Osteoblast (primary cell): ENCODE data around the gene IER5L. TPM values are rescaled to one million over a fixed set of nuclear protein-coding genes. Genes with fewer than 3 reads are reported as not detected.
A peak's percentile ranks its signal among the peaks of the same experiment; 100 is the strongest.

Source experiments
- DNase-seq: peaks from one replicate; pipeline ENCODE4 v3.0.0; 2011; ENCODE audit warnings: low spot score, mixed read lengths; ENCODE audit not compliant: insufficient read length; ENCODE audit errors: missing footprints
- H2AFZ ChIP-seq: 2 replicates; pipeline ENCODE4 v1.6.0; 2011; ENCODE audit warnings: mild to moderate bottlenecking, low read length
- H3K27ac ChIP-seq: 2 replicates; pipeline ENCODE4 v1.5.1; 2011; ENCODE audit warnings: mild to moderate bottlenecking, low read depth, low read length, moderate library complexity
- H3K27me3 ChIP-seq: 2 replicates; pipeline ENCODE4 v1.6.0; 2012; ENCODE audit warnings: mild to moderate bottlenecking, control low read depth, inconsistent platforms, low read length, moderate library complexity; ENCODE audit not compliant: insufficient read depth
- H3K36me3 ChIP-seq: 2 replicates; pipeline ENCODE4 v1.5.1; 2011; ENCODE audit warnings: mild to moderate bottlenecking, low read length, control low read depth, moderate library complexity; ENCODE audit not compliant: insufficient read depth
- H3K4me1 ChIP-seq: 2 replicates; pipeline ENCODE4 v1.5.1; 2011; ENCODE audit warnings: mild to moderate bottlenecking, low read length, control low read depth, moderate library complexity; ENCODE audit not compliant: insufficient read depth
- H3K4me2 ChIP-seq: 2 replicates; pipeline ENCODE4 v1.6.0; 2011; ENCODE audit warnings: mild to moderate bottlenecking, low read length; ENCODE audit not compliant: insufficient read depth
- H3K4me3 ChIP-seq: fragments of 200-600 bp; sonication (generic); 3 replicates; pipeline ENCODE4 v1.5.1; 2012; ENCODE audit warnings: mild to moderate bottlenecking, low read length, inconsistent platforms; ENCODE audit not compliant: insufficient read depth
- H3K79me2 ChIP-seq: 2 replicates; pipeline ENCODE4 v1.6.0; 2012; ENCODE audit warnings: mild to moderate bottlenecking, low read length, control low read depth, inconsistent platforms; ENCODE audit not compliant: insufficient read depth
- H3K9me3 ChIP-seq: 2 replicates; pipeline ENCODE4 v1.5.1; 2011; ENCODE audit warnings: low read depth, low read length, control low read depth
- H4K20me1 ChIP-seq: 2 replicates; pipeline ENCODE4 v1.6.0; 2012; ENCODE audit warnings: mild to moderate bottlenecking, low read length, control low read depth; ENCODE audit not compliant: insufficient read depth
- total RNA-seq: library from RNA; depleted of rRNA; stranded (reverse); fragments of >200 nt; gene quantifications from 2 replicates; pipeline ENCODE4 v1.2.3, GENCODE V29; 2012
- TF ChIP-seq, protein P1 (sequence below): IDR thresholded peaks from 2 replicates; pipeline ENCODE4 v1.5.1; 2011; ENCODE audit warnings: mild to moderate bottlenecking, low read depth, low read length, moderate library complexity; ENCODE audit errors: extremely low read depth

IER5L gene
- total RNA-seq, 1 donor = 86.1 TPM

- Histone ChIP-seq H3K79me2 (no peaks in the 10 kb centered on the region), H3K36me3 (no peaks in the 10 kb centered on the region), H3K4me3 (no peak overlapping the region), H3K27ac (no peak overlapping the region), H3K4me1 (no peaks in the 10 kb centered on the region), H3K9me3 (no peaks in the 10 kb centered on the region), H2AFZ (no peak overlapping the region), H3K27me3 (no peaks in the 10 kb centered on the region), H3K4me2 (no peak overlapping the region), H4K20me1 (no peaks in the 10 kb centered on the region)
- peak; percentile 35 for DNase-seq
- TF ChIP-seq, protein P1, sequence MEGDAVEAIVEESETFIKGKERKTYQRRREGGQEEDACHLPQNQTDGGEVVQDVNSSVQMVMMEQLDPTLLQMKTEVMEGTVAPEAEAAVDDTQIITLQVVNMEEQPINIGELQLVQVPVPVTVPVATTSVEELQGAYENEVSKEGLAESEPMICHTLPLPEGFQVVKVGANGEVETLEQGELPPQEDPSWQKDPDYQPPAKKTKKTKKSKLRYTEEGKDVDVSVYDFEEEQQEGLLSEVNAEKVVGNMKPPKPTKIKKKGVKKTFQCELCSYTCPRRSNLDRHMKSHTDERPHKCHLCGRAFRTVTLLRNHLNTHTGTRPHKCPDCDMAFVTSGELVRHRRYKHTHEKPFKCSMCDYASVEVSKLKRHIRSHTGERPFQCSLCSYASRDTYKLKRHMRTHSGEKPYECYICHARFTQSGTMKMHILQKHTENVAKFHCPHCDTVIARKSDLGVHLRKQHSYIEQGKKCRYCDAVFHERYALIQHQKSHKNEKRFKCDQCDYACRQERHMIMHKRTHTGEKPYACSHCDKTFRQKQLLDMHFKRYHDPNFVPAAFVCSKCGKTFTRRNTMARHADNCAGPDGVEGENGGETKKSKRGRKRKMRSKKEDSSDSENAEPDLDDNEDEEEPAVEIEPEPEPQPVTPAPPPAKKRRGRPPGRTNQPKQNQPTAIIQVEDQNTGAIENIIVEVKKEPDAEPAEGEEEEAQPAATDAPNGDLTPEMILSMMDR = no peak
Measured at GRCh38 chr9:129185991-129186390, 7.9 kb upstream of the IER5L start.

DNA sequence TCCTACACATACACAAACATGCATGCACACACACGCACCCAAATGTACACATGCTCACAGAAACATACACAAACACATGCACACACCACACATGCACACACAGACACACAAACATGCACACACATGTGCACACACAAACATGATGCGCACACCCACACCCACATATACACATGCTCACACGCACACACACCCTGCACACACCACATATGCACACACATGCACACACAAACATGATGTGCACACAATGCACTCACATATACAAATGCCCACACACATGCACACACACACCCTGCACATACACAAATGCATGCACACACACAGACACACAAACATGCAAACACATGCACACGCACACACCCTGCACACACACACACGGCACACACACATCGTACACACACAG, 7.3 kb upstream of the IER5L start:
- Histone ChIP-seq H3K4me2 (no peak overlapping the region), H3K4me1 (no peaks in the 10 kb centered on the region), H3K27ac (no peak overlapping the region), H3K79me2 (no peaks in the 10 kb centered on the region), H3K36me3 (no peaks in the 10 kb centered on the region), H3K4me3 (no peak overlapping the region), H3K27me3 (no peaks in the 10 kb centered on the region), H4K20me1 (no peaks in the 10 kb centered on the region), H3K9me3 (no peaks in the 10 kb centered on the region), H2AFZ (no peak overlapping the region)
- TF ChIP-seq, protein P1 = no peak
- DNase-seq = peak; percentile 27

DNA sequence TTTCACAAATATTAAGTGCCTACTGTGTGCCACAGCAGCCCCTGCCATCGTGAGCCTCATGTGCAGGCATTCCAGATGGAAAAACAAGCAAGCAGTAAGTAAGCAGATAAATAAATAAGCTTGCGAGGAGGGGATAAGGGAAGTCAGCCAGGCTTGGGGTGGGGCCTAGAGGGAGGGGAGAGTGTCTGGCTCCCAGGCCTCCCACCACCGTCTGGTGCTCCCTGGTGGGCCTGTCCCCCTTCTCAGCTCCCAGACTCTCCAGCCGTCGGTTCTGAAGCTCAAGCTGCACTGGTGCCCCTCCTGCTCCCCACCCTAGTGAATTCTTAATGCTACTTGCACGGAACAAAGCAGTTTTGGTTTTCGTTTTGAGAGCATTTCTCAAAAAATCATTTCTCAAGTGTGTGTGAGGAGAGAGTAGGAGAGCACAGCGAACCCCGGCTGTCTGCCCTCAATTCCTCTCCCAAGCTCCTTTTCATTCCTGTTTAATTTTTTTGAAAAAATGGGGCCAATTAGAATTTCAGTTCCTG, 6.6 kb upstream of the IER5L start:
- Histone ChIP-seq H3K27me3 (no peaks in the 10 kb centered on the region), H4K20me1 (no peaks in the 10 kb centered on the region), H3K27ac (no peak overlapping the region), H2AFZ (no peak overlapping the region), H3K79me2 (no peaks in the 10 kb centered on the region), H3K4me3 (no peak overlapping the region), H3K9me3 (no peaks in the 10 kb centered on the region), H3K4me2 (no peak overlapping the region), H3K36me3 (no peaks in the 10 kb centered on the region), H3K4me1 (no peaks in the 10 kb centered on the region)
- peak; percentile 44 for DNase-seq
- TF ChIP-seq, protein P1 = no peak

- Histone ChIP-seq H3K27me3 (no peaks in the 10 kb centered on the region), H3K4me2 (no peak overlapping the region), H3K27ac (no peak overlapping the region), H3K79me2 (no peaks in the 10 kb centered on the region), H3K9me3 (no peaks in the 10 kb centered on the region), H4K20me1 (no peaks in the 10 kb centered on the region), H3K4me1 (no peaks in the 10 kb centered on the region), H3K4me3 (no peak overlapping the region), H2AFZ (no peak overlapping the region), H3K36me3 (no peaks in the 10 kb centered on the region)
- TF ChIP-seq, protein P1 = no peak
- DNase-seq = peak; percentile 15
Measured at GRCh38 chr9:129184219-129184524, 6.1 kb upstream of the IER5L start.
